PFSK-1 (cell line): Measurements from ENCODE around the gene ARL14EPL.

ENCODE experiments used
- FOXP2 ChIP-seq: optimal IDR thresholded peaks from 2 replicates; pipeline ENCODE3; 2011; ENCODE audit warnings: borderline replicate concordance, control low read depth, inconsistent platforms; ENCODE audit not compliant: insufficient read depth; ENCODE audit errors: extremely low read length, extremely low read depth
- POLR2AphosphoS5 ChIP-seq: IDR thresholded peaks from 2 replicates; pipeline ENCODE4 v1.6.1; 2012; ENCODE audit warnings: low read depth, mild to moderate bottlenecking, control low read depth, low read length, moderate library complexity
- SIN3A ChIP-seq: IDR thresholded peaks from 2 replicates; pipeline ENCODE4 v1.6.1; 2012; ENCODE audit warnings: mild to moderate bottlenecking, low read length, moderate library complexity, borderline replicate concordance; ENCODE audit not compliant: insufficient read depth
- TAF1 ChIP-seq: IDR thresholded peaks from 2 replicates; pipeline ENCODE4 v1.6.1; 2012; ENCODE audit warnings: low read length, control low read depth, borderline replicate concordance; ENCODE audit not compliant: insufficient read depth
- TF ChIP-seq, protein P1 (sequence below), 2 experiments: IDR thresholded peaks; 2 replicates each; pipeline versions ENCODE4 v1.6.1 to v1.8.0; 2011 to 2012; ENCODE audit warnings: low read depth in 2 of 2, low read length in 2 of 2, control low read depth in 1 of 2, inconsistent platforms in 1 of 2, mild to moderate bottlenecking in 1 of 2, moderate library complexity in 1 of 2; ENCODE audit not compliant: insufficient read depth in 1 of 2

ARL14EPL gene

DNA sequence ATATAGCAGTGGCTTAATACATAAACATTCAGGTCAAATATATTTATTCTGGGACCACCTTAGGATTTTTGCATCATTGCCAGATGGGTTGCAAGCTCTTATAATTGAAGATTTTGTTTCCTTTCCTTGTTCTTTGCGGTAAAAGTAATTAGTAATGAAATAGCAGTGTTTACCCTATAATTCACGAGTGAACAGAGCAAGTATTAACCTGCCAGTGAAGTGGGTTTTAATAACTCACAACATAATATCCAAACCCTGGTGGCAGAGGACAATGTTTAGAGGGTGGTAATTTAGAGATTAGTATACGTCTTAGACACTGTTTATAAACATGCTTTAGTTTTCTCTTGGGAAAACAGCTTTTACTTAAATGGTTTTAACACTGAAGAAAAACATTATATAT, 11.8 kb downstream of the ARL14EPL start:
- TF ChIP-seq FOXP2 = no peak

GRCh38 chr5:116045821-116046220, 13.5 kb downstream of the ARL14EPL start:
- TF ChIP-seq, protein P1, sequence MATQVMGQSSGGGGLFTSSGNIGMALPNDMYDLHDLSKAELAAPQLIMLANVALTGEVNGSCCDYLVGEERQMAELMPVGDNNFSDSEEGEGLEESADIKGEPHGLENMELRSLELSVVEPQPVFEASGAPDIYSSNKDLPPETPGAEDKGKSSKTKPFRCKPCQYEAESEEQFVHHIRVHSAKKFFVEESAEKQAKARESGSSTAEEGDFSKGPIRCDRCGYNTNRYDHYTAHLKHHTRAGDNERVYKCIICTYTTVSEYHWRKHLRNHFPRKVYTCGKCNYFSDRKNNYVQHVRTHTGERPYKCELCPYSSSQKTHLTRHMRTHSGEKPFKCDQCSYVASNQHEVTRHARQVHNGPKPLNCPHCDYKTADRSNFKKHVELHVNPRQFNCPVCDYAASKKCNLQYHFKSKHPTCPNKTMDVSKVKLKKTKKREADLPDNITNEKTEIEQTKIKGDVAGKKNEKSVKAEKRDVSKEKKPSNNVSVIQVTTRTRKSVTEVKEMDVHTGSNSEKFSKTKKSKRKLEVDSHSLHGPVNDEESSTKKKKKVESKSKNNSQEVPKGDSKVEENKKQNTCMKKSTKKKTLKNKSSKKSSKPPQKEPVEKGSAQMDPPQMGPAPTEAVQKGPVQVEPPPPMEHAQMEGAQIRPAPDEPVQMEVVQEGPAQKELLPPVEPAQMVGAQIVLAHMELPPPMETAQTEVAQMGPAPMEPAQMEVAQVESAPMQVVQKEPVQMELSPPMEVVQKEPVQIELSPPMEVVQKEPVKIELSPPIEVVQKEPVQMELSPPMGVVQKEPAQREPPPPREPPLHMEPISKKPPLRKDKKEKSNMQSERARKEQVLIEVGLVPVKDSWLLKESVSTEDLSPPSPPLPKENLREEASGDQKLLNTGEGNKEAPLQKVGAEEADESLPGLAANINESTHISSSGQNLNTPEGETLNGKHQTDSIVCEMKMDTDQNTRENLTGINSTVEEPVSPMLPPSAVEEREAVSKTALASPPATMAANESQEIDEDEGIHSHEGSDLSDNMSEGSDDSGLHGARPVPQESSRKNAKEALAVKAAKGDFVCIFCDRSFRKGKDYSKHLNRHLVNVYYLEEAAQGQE (IDR thresholded peaks at IDR 0.05; ENCODE audit: insufficient read depth in 1 of 2, low read depth in 2 of 2, low read length in 2 of 2) = no peak
- TF ChIP-seq SIN3A (no peak), POLR2AphosphoS5 (no peak), TAF1 (no peak), FOXP2 (no peak)

DNA sequence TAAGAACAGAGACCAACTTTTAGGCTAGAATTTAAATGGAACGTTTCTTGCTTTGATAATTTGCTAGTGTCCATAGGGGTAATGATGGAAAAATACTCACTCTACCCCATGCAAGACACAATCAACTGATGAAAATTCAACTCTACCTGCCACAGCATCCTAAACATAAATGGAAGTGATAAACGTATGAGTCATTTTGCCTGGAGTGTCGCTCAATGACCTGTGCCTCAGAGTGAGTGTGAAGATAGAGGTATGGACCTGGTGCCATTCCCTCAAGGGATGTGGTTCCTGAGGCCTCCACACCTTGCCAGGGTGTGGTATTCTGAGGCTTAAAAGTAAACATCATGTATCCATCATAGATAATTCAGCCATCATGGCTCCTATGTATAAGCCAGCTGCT, 14.0 kb downstream of the ARL14EPL start:
- TF ChIP-seq POLR2AphosphoS5 (no peak), TAF1 (no peak), SIN3A (no peak), FOXP2 (no peak)
- TF ChIP-seq, protein P1 (IDR thresholded peaks at IDR 0.05; ENCODE audit: insufficient read depth in 1 of 2, low read depth in 2 of 2, low read length in 2 of 2) = no peak

- TF ChIP-seq SIN3A (no peak), FOXP2 (no peak), POLR2AphosphoS5 (no peak)
- TF ChIP-seq, protein P1 (IDR thresholded peaks at IDR 0.05; ENCODE audit: insufficient read depth in 1 of 2, low read depth in 2 of 2, low read length in 2 of 2) = no peak
Observed at GRCh38 chr5:116046823-116047222, 14.6 kb downstream of the ARL14EPL start.

DNA sequence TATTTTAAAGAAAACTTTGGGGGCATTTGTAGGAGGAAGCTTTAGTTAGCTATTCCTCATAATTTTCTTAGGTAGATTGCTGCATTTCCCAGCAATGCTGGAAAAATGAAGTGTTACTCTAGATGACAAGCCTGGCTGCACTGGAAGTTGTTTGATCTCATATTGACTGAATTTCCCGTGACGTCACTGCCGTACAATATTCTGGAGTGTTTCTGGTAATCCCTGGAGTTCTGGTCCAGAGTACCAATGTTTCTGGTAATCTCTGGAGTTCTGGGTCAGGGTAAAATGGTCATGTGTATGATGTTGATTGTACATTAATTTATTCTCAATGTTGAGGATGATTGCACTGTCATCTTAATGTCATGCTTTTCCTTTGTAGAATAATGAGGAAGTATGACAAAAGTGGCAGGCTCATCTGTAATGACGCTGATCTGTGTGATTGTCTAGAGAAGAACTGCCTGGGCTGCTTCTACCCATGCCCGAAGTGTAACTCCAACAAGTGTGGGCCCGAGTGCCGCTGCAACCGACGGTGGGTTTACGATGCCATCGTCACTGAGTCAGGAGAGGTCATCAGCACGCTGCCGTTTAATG, 26.2 kb downstream of the ARL14EPL start:
- TF ChIP-seq TAF1 (no peak), SIN3A (no peak), FOXP2 (no peak), POLR2AphosphoS5 (no peak)
- TF ChIP-seq, protein P1 (IDR thresholded peaks at IDR 0.05; ENCODE audit: insufficient read depth in 1 of 2, low read depth in 2 of 2, low read length in 2 of 2) = no peak
